Hindlimb muscle (tissue), 1 donor: ENCODE data around the gene SCN4A. TPM values are rescaled to one million over a fixed set of nuclear protein-coding genes. Genes with fewer than 3 reads are reported as not detected.
"Not testable (repeated sequence)": the region's sequence is repeated elsewhere in the genome, so short reads cannot be mapped to it uniquely, and the experiment has no call there.

Experiments used
- DNase-seq: peaks from one replicate; pipeline ENCODE4 v3.0.0-alpha.2; 2013
- polyA plus RNA-seq: library from polyadenylated mRNA; unstranded; fragments of 120-200 nt; gene quantifications from one replicate; pipeline ENCODE4 v1.2.1, GENCODE V29; 2013; ENCODE audit not compliant: insufficient read length

The SCN4A gene
- polyA plus RNA-seq, 1 donor = 66.3 TPM

DNA sequence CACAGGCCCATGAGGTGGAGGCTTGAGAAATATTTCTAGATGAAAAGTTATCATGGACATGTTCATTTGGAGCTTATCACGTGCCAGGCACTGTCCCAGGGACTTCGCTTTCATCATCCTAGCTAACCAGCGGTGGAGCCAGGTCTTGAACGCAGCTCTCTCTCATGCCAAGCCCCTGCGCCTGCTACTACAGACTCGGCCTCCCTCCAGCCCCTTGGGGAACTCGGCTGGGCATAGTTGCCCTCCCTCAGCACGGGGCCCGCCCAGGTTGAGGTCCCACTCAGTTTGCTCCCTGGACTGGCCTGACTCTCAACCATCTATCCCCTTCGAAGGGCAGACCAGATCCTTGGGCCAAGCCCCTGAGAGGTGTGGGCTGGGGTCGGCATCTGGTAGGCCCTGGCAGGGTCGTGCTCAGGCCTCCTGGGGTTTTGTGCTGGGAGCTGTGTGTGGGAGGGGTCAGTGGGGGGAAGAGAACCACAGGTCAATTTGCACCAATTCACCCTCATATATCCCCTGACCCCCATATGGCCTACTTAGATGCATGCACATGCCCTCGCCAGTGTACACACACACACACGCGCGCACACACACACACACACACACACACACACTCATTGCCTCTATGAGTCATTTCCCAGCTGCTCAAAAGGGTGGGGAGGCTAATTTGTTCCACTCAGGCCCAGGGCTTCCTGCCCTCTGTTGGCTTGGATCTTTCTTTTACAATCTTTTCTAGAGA is 12.1 kb upstream of the SCN4A start:
- no peak for DNase-seq

DNA sequence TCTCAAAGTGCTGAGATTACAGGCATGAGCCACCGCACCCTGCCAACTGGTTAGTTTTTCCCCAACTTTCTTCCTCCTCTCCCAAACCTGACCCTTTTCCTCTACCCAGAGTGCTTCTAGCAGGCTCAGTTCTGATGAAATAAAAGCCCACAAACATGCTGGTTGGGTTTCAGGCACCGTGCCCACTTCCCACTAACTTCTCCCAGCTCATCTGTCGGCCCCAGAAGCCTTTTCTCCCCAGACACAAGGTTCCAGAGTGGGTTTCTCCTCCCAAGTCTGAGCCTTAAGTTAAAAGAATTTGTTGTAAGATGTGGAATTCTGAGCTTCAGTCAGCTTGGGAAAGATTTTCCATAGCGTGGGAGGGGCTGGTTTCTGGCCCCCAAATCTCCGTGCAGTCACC is 11.5 kb upstream of the SCN4A start:
- no peak for DNase-seq

DNA sequence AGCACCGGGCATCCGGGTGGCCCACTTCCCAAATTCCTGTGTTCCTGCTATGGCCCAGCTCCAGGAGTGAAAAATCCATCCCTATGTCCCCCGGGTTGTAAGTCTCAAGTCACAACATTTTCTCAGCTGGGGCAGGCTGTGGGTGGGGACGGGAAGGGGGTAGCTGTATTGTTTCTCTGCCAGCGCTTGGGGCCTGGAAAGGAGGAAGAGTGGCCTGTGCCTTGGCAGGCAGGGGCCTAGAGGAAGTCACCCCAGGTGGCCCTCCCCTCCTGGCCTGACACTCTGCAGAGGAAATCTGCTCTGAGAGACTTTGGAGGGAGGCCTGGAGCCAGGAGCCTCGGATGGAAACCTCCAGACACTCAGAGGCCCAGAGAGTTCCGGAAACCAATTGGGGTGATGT is 10.6 kb upstream of the SCN4A start:
- DNase-seq = no peak

DNA sequence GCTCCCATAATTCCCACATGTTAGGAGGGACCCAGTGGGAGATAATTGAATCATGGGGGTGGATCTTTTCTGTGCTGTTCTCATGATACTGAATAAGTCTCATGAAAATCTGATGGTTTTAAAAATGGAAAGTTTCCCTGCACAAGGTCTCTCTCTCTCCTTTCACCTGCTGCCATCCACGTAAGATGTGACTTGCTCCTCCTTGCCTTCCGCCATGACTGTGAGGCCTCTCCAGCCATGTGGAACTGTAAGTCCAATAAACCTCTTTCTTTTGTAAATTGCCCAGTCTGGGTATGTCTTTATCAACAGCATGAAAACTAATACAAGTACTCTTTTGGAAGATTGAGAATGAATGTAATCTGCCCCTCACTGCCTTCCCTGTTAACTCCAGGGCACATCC is 9.9 kb upstream of the SCN4A start:
- DNase-seq = not testable (repeated sequence)

DNA sequence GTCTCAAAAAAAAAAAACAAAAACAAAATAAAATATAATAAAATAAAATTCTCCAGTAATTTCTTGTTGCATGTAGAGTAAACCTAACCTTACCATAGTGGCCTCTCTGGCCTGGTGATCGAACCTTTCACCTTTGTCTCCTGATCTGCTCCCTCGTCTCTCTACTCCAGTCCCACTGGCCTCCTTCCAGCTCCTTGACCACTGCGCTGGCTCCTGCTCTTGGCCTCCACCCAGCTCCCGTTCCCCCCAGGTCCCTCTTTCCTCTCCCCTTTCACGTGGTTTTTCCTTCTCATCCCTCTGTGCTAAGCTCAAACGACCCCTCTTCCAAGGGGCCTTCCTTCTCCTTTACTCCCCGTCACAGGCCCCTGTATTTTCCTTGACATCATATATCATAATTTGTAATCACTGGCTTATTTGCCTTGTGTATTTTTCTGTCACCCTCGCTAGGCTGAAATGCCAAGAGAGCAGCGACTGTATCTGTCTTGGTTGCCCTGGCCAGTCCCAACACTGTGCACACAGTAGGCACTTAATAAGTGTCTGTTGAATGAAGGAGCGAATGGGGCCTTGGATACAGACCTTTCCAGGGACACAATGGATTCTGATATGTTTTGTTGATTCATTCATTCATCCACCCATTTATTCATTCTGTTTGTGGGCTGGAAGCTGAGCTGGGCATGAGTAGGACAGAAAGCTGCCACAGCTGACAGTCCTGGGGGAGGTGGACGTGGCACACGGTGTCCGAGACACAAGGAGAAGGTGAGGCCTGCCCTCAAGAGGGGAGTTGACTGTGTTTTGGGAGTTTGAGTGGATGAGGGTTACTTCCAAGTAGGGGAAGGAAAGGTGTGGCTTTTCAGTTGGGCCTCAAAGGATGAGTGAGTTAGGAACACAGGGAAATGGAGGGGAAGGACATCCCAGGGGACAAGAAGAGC is 5.8 kb upstream of the SCN4A start:
- no peak for DNase-seq

DNA sequence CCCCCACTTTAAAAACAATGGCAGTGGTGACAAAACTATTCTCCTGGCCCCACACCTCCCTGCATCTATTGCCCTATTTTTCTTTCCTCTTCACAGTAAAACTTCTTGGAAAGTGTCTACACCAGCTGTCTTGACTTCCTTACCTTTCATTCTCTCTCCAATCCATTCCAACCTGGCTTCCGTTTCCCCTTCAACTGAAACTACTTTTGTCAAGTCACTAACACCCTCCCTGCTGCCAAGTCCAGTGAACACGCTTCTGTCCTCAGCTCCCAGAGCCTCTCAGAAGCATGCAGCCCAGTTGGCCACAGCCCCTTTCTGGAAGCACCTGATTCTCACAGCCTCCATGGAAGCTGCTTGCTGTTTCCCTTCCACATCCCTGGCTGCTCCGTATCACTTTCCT is 4.0 kb upstream of the SCN4A start:
- no peak for DNase-seq

DNA sequence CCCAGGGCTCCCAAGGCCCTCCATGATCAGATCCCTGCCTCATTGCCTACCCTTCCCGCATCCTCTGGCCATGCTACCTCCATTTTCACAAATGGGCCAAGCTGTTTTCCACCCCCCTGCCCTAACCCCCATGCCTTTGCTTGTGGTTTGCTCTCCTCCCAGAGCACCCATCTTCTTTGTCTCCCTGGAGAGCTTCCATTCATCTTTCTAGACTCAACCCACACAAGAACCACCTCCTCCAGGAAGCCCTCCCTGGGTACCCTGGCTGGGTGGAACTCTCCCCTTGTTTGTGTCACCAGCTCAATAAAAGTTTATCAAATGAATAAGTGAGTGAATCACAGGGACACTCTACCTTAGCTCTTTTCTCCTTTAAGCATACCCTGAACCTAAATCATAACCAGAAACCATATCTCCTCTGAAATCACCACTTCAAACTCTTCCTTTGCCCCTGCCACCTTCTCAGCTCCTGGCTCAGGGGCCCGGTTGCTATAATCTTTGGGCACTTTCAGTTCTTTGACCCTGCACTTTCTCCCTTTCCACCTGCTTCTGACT is 2.9 kb upstream of the SCN4A start:
- DNase-seq = no peak

DNA sequence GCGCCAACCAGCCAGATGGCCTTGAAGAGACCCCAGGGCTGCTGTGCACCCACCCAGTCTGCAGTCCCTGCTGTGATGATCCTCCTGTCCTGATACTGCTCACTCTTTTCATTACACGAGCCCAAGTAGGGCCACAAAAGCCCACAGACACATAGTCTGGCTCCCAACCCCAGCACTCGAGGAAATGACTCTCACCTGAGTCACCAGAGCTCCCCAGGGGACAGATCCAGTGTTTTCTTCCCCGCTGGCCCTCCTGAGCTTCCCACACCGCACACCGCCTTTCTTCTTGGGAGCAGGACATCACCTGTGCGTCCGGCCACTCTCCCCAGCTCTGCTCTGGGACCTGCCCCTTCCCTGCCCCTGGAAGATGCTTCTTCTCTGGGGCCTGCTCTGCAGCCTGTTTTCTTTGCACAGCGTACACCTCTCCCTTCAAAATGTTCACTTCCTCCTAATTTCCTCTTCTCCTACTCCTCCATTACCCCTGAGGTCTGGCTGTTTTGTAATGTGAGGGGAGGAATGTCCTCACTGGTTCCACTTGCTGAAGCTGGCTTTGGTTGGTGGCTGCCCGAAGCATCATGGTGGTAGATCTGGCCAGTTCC is 2.0 kb upstream of the SCN4A start:
- no peak for DNase-seq

DNA sequence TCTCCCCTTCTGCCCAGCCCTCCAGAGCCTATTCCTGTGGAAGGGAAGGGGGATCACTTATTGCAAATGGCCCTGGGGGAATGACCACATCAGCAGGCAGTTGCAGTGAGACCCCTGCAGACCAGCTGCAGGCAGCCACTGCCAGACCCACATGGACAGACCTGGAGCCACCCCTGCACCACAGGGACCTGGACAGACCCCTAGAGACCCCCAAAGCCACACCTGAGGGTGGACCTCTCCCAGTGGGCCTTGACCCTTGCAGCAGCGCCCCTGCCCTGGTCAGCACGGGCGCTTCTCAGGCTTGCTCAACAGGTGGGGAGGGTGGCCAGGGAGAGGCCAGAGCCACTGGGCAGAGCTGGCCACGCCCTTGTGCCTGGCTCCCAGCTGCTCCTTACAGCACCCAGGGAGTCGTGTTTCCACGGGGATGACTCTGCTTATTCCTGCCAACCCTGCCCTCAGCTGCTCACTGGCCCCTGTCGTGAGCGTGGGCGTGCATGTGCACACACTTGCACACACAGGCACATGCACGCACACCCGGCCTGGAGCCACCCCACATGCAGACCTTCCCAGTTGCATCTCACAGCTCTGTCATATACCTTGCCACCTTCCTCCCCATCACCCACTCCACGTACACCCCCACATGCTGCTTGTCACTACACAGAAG is 1.3 kb upstream of the SCN4A start:
- no peak for DNase-seq

DNA sequence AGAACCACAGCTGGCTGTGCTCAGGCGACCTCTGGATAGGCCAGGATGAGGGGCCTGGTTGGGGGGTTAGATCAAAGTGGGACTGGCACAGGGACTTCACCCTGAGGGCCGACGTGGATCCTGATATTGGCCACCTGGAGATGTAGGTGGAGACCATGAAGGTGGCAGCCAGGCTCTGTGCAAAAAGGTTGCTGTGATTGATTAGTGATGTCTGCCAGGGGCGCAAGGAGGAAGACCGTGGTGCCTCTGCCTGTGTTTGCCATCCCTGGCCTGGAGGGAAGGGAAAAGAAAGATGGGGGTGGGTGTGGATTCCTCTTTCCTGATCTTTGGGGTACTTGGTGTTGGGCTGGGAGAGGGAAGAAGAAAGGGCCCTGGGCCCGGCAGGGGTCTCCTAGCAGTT is 529 bp upstream of the SCN4A start:
- DNase-seq = no peak

DNA sequence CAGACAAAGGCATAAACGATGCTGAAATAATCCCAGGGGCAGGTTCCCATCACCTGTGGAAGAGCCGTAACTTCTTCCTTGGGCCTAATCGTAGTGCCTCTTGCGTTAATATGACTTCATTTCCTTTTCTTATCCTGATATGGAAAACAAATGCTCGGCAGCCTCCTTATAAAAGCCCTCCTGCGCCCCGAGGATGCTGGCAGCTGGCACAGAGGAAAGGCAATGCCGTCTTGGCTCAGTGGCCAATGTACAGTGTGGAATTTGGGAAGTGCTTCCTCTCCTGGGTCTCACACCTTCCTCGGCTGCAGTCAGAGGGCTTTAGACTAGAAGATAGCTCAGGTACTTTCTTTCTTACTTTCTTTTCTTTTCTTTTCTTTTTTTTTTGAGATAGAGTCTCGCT is 3.4 kb downstream of the SCN4A start:
- no peak for DNase-seq

DNA sequence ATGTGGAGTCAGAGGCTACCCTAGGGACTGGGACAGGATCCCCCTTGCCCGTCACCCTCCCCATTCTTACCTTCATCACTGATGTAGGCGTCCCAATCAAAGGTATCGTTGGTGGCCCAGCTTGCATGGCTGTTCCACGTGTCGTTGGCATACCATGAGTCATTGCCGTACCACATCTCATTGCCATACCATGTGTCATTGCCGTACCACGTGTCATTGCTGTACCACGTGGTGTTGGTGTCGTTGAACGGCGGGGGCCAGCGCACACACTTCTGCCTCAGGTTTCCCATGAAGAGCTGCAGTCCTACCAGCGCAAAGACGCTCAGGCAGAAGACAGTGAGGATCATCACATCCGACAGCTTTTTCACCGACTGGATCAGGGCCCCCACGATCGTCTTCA is 4.8 kb downstream of the SCN4A start:
- no peak for DNase-seq

DNA sequence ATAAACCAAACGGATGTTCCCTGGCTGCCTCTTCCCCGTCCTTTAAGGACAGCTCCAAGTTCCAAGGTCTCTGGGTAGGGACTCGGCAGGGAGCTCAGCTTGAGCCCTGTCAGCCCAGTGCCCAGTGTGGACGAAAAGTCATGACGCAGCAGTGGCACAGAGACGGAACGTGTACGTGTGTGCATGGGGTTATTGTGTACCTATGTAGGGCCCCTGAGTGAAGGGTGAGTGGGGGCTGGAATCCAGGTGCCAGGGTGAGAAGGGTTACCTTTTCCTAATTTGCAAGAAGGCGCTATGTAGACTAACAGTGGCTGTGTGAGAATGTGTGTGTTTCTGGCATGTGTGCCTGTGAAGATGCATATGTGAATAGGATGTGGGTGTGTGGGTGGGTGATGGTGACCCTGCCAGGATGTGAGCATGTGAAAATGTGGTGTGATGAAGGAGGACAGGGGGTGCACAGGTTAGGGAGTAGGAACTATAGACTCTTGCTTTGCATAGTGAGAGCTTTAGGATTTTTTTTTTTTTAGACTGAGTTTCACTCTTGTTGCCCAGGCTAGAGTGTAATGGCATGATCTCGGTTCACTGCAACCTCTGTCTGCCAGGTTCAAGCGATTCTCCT is 6.0 kb downstream of the SCN4A start:
- DNase-seq = no peak

DNA sequence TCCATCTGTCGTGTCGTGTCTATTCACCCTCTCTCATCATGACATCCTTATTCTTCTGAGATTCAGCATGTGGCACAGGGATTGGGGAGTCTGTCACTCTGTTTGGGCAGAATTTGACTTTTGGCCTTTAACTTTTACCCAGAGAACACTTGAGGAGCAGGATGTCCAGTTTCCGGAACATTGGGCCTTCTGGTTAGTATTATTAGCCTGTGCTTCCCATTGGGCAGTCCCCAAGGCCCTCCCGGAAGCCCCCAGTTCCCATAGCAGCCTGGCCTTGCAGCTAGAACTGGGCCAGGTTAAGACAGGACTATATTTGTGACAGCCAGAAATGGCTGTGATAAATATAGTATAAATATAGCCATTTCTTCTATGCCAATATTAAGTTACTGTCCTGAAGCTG is 9.6 kb downstream of the SCN4A start:
- no peak for DNase-seq

DNA sequence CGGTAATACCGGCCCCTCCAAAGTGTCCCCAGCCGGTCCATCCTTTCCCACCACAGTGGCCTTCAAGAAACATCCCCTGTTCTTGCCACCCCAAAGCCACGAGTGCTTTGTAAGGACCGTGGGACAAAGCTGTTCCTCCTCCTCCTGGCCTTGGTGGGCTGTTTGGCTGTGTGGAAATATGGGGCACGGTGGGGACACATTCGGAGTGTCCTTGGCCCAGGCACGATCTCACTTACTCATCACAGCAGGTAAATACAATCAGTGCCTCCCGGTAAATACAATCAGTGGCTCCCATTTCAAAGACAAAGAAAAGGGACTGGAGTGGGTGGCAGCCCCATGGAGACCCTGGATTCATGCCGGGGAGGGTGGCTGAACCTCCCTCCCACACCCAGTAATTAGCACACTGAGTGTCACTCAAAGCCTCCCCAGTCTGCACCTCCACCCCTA is 10.4 kb downstream of the SCN4A start:
- no peak for DNase-seq

DNA sequence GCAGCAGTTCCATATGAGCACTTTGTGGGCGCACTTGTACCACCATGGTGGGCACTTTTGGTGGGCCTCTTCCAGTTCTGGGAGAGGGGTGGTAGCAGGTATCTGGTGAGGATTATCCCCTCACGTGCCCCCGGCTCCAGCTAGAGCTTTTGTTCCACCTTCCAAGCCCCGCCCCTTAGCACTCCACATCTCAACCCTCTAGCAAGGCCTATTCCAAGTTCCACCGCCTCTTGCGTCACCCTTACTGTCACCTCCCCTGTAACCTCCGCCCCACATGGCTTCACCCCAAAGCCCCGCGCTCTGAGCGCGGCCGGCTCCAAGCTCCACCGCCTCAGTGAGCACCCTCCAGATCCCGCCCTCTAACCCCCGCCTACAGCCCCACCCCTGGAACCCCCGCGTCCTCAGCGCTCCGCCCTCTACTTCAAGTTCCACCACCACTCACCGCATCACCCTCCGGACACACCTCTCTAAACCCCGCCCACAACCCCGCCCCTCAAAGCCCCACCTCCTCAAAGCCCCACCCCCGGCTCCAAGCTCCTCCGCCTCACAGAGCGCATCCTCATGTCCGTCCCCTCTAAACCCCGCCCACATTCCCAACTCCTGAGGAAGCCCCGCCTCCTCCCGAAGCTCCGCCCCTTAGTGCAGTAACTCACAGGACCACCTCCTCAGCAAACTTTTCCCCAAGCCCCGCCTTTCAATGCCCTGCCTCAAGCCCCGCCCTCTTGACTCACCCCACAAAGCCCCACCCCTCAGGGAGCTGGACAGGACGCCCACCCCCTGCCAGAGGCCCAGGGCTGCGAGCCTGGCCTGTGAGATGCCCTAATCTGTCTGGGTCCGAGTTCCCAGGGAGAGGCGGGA is 11.1 kb downstream of the SCN4A start:
- no peak for DNase-seq

DNA sequence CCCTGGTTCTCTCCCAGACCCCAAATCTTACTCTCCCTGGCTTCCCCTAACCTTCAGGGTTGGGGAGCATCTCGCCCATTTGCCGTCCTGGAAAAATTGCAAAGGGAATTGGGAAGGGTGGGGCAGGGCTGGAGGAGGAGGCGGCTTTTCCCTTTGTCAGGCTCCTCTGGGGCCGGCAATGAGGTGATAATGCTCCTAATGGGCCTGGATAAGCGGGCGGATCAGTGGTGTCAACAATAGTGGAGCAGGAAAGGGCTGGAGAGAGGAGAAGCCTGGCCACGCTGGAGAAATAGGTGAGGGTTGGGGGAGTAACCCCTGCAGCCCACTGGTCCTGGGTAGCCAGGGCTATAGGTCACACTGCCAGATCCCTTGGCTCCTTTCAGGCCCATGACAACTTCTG is 12.3 kb downstream of the SCN4A start:
- DNase-seq = no peak

DNA sequence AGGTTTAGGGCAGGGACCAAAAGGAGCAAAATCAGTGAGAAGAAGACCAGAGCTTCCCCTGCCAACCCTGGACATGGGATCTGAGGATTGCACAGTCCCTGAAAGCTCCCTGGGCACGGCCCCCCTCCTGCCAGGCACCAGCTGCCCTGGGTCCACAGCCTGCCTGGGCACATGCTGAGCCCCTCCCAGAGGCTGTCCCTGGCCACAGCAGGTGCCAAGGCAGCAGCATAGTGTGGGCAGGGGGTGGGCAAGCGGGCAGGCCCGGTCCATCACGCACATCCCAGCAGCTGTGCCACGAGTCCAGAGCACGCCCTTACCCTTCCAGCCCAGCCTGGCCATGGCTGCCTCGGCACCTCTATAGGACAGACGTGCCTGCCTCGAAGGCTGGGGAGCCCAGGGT is 12.7 kb downstream of the SCN4A start:
- DNase-seq = peak; percentile 43

DNA sequence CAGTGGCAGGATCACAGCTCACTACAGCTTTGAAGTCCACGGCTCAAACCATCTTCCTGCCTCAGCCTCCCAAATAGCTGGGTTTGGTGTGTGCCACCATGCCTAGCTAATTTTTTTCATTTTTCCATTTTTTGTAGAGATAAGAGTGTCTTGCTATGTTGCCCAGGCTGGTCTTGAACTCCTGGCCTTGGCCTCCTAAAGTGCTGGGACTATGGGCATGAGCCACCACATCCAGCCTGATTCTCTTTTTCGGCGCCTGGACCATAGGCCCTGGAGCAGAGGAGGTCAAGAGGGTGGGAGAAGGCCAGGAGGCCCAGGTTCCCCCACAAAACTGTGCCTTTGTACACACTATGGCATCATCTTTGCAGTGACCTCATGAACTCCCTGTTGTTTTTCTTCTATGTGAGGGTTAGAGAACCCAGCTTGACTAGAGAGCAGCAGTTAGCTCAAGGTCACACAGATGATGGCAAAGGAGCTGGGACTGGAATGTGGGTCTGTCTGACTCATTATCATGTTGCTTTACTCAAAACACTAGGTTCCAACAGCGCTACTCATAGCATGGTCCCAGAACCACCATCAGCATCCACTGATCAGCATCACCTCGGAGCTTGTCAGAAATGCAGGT is 16.3 kb downstream of the SCN4A start:
- DNase-seq = no peak

DNA sequence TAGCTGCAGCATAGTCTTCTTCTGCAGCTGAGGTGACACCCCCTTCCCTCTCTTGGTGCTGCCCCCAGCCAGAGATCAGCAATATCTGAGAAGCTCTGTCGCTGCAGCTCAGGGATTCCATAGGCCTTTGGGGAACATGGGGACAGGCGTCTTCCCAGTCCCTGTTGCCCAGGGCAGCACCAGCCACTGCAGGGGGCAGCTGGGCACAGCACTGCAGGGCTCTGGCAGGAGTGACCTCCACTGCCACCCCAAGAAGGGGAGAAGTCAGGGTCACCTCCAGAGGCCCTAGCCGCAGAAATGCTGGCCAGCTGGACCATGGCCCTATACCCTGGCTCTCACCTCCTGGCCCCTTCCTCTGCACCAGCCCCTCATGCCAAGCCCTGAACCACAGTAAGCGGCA is 16.9 kb downstream of the SCN4A start:
- no peak for DNase-seq

DNA sequence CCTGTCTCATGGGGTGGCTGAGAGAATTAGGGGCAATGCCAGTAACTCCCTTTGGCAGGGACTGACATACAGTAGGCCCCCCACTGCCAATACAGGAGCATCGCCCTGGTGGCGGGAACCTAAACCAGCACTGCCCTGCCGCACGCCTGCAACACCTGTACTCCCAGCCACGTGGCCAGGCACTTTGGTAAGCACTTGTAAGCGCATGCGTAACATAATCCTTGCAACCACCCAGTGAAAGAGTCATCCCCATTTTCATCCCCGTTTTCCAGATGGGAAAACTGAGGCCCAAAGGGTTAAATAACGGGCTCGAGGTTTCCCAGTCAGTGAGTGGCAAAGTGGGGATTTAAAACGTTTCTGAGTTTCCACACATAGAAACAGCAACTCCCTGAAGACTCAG is 17.5 kb downstream of the SCN4A start:
- DNase-seq = no peak
